Activated CD4-positive, alpha-beta memory T cell treated with anti-CD3 and anti-CD28 coated beads, Interleukin-2, amount 10 ng/mL, durations not matched to agents 7 days and 5 days (primary cell): Measurements from ENCODE around the gene CORO2B. TPM values are rescaled to one million over a fixed set of nuclear protein-coding genes. Genes with fewer than 3 reads are reported as not detected.
"Not testable (repeated sequence)": the region's sequence is repeated elsewhere in the genome, so short reads cannot be mapped to it uniquely, and the experiment has no call there.

Experiments
- CTCF ChIA-PET: fragments of 350-600 bp; sonication (Branson Sonifier 250); formaldehyde crosslinking; loops from one replicate; lab custom pipeline; 2021; ENCODE audit warnings: antibody characterized with exemption, inconsistent platforms; lab: Charles Lee
- POLR2A ChIA-PET: fragments of 350-600 bp; sonication (Branson Sonifier 250); formaldehyde crosslinking; loops from one replicate; lab custom pipeline; 2021; ENCODE audit warnings: antibody characterized with exemption; lab: Charles Lee
- DNase-seq: peaks from one replicate; pipeline ENCODE4 v3.0.0-alpha.2; 2020
- H3K27ac Mint-ChIP-seq: one replicate; pipeline ENCODE4 v1.8.0; 2021; ENCODE audit warnings: mild to moderate bottlenecking, mixed read lengths
- H3K27me3 Mint-ChIP-seq: one replicate; pipeline ENCODE4 v1.8.0; 2021; ENCODE audit warnings: mixed read lengths
- H3K36me3 Mint-ChIP-seq: one replicate; pipeline ENCODE4 v1.8.0; 2021; ENCODE audit warnings: low read depth, mixed read lengths
- H3K4me1 Mint-ChIP-seq: one replicate; pipeline ENCODE4 v1.8.0; 2021; ENCODE audit warnings: mixed read lengths
- H3K4me3 Mint-ChIP-seq: one replicate; pipeline ENCODE4 v1.8.0; 2021; ENCODE audit warnings: mild to moderate bottlenecking, mixed read lengths
- H3K9me3 Mint-ChIP-seq: one replicate; pipeline ENCODE4 v1.8.0; 2021; ENCODE audit warnings: mixed read lengths
- total RNA-seq, 2 experiments: library from RNA; stranded (reverse); gene quantifications; one replicate each; pipeline ENCODE4 v1.2.3, GENCODE V29; 2021

CORO2B gene
- total RNA-seq, 2 experiments from 2014 or later, result not detected

DNA sequence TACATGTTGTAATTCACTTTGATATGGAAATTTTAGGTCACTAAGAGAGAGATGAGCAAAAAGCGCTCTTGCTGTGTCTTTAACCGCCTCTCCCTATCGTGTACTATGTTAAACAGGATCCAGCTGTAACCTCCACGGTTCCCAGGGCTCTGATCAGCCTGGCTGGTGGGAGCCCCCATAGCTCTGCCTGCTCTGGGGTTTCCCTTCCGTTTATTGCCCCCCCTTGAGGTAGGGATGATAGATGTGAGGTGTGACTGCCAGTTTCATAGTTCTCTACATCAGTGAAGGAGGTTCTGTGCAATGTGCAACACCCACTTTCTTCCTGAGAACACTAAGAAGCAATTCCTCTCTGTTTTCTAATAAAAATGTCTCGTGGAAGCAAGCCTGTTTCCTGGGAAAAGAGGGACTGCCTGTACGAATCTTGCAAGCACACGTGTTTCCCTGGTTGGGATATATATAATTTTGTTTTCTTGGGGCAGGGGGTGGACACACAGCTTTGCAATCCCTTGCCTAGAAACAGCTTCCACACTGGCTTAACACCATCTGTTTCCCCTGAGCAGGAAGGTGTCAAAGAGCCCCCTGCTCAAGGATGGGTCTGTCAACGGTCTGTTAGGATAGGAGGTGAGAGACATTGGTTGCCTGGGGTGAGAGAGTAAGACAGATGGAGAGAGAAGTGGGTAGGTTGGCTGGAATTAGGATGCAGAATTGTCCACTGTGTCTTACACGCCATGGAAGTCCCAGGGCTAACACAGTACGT, 23.8 kb downstream of the CORO2B start:
- Mint-ChIP-seq H3K36me3 (no peaks in the 10 kb centered on the region), H3K4me3 (no peak overlapping the region), H3K9me3 (no peaks in the 10 kb centered on the region), H3K27ac (no peak overlapping the region), H3K27me3 (peaks cover 4% of the 10 kb centered on the region), H3K4me1 (no peaks in the 10 kb centered on the region)
- no peak for DNase-seq
- POLR2A ChIA-PET, result no interaction called here
- CTCF ChIA-PET, result no interaction called here

DNA sequence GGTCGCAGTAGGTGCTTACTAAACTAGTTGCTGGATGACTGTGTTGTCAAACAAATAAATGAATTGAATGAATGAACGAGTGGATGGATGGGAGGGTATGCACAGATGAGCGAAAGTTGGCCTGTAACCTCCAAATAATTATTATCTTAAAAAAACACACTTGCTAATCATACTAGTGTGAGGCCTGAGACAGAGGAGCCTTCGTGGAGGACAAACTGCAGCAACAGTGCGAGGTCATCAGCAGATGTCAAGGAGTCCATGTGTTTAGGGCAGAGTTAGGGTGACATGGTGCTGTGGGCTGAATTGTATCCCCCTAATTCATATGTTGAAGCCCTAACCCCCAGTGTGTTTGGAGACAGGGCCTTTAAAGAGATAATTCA, 24.4 kb downstream of the CORO2B start:
- peaks cover 4% of the 10 kb centered on the region for H3K27me3 Mint-ChIP-seq
- DNase-seq, result no peak
- H3K27ac Mint-ChIP-seq, result no peak overlapping the region
- no peak overlapping the region for H3K4me3 Mint-ChIP-seq
- no peaks in the 10 kb centered on the region for H3K36me3 Mint-ChIP-seq
- POLR2A ChIA-PET, result no interaction called here
- no peaks in the 10 kb centered on the region for H3K9me3 Mint-ChIP-seq
- CTCF ChIA-PET, result no interaction called here
- no peaks in the 10 kb centered on the region for H3K4me1 Mint-ChIP-seq

DNA sequence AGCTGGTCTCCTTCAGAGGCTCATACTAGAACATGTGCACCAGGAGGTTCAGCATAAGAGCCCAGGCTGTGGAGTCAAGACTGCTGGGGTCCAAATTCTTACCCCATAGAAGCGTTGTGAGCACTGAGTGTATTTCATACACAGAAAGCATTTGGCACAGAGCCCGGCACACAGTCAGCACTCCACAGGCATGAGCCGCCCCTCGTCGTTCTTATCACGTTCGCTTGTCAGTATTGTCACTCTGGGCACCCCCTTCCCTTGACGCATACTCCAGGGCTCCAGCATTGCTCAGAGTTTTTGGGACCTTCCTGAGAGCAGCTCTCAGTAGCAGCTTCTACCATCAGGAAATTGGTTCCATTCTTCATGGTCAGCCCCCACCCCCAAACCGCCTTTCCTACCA, 25.2 kb downstream of the CORO2B start:
- peaks cover 4% of the 10 kb centered on the region for H3K27me3 Mint-ChIP-seq
- DNase-seq, result no peak
- H3K4me1 Mint-ChIP-seq, result no peaks in the 10 kb centered on the region
- H3K27ac Mint-ChIP-seq, result no peak overlapping the region
- ChIA-PET CTCF (no interaction called here), POLR2A (no interaction called here)
- H3K4me3 Mint-ChIP-seq, result no peak overlapping the region
- H3K36me3 Mint-ChIP-seq, result no peaks in the 10 kb centered on the region
- H3K9me3 Mint-ChIP-seq, result no peaks in the 10 kb centered on the region

DNA sequence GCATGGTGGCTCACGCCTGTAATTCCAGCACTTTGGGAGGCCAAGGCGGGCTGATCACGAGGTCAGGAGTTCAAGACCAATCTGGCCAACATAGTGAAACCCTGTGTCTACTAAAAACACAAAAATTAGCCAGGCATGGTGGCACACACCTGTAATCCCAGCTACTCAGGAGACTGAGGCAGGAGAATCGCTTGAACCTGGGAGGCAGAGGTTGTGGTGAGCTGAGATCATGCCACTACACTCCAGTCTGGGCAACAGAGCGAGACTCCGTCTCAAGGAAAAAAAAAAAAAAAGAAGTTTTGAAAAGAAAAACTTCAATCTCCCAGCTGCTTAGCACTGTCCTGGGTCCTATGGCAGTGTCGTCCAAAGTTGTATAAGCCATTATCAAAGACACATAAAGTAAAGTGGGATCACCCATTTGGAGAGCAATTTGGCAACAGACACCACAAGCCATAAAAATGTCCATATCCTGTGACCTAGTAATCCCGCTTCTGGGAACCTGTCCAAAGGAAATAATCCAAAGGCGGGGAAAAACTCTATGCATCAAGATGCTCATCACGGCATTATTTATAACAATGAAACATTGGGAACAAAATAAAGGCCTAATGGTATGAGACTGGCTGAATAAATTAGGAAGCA, 26.2 kb downstream of the CORO2B start:
- H3K27ac Mint-ChIP-seq, H3K4me1 Mint-ChIP-seq, DNase-seq, POLR2A ChIA-PET, H3K27me3 Mint-ChIP-seq, H3K9me3 Mint-ChIP-seq, CTCF ChIA-PET, H3K4me3 Mint-ChIP-seq, H3K36me3 Mint-ChIP-seq: not testable (repeated sequence)

DNA sequence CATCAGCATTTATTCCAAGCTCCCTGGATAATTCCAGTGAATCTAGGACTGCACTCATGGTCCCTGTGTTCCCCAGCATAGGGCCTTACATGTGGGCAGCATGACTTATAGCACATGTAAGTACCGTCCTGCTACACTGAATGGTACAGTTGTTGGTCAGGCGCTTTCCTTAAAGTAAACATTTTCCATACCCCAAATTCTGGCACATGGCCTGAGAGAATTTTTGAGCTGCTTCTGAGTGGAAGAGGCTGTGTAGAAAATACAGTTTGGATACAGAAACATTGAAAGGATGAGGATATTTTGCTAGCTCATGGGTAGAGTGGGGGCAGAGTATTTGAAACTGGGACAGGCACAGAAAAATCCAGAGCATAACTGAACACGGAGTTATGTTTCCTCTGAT, 27.6 kb downstream of the CORO2B start:
- no peak overlapping the region for H3K27ac Mint-ChIP-seq
- no peak overlapping the region for H3K4me3 Mint-ChIP-seq
- no peaks in the 10 kb centered on the region for H3K9me3 Mint-ChIP-seq
- H3K27me3 Mint-ChIP-seq, result peaks cover 7% of the 10 kb centered on the region
- POLR2A ChIA-PET, result no interaction called here
- H3K36me3 Mint-ChIP-seq, result no peaks in the 10 kb centered on the region
- H3K4me1 Mint-ChIP-seq, result no peaks in the 10 kb centered on the region
- DNase-seq, result no peak
- CTCF ChIA-PET, result interaction anchor here (2.0 kb wide), 1 partner anchor 45 kb away, joined by 5 read pairs; no protein-coding TSS in a partner anchor

DNA sequence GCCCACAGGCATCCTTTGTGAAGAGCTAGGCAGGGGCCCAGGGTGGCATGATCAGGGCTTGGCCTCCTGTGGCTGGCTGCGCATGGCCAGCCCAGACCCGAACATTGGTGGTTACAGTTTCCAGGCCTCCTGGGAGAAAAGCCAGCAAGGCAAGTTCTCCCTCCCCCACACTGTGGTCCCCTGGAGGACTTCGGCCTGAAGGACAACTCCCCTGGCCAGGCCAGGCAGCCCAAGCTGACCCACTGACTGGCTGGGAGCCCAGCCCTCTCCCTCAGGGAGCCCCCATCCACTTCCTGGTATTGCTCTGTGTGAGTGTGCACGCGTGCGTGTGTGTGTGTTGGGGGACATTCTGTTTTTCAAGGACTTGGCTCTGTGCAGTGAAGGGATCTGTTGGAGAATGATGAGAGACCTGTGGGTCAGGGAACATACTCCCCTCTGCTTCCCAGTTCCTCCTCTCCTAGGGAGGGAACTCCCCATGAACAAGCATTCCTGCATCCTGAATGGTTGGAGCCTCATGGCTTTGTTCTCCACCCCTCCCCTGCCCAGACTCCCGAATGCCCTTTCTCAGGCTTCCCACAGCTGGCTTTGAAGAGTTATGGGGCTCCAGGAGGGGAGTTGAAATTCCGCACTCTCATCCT, 29.5 kb downstream of the CORO2B start:
- no peaks in the 10 kb centered on the region for H3K36me3 Mint-ChIP-seq
- no peaks in the 10 kb centered on the region for H3K9me3 Mint-ChIP-seq
- no peak overlapping the region for H3K4me3 Mint-ChIP-seq
- ChIA-PET CTCF (no interaction called here), POLR2A (no interaction called here)
- no peak overlapping the region for H3K27ac Mint-ChIP-seq
- H3K4me1 Mint-ChIP-seq, result no peaks in the 10 kb centered on the region
- DNase-seq, result no peak
- H3K27me3 Mint-ChIP-seq, result peaks cover 11% of the 10 kb centered on the region

DNA sequence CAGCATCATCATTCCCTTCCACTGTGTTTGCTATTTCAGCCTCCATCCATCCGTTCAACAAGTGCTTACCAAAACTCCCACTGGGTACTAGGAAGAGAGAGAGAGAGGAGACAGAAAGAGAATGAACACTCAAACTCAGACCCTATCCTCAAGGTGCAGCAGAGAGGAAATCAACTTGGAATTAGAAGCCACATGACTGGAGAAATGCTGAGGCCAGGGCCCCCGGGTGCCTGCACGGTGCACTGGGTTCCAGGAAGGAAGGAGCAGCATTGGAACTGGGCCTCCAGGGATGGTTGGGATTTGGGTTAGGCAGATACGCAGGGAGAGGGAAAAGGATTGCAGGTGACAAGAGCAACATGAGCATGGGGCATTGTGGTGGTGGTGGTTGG, 30.0 kb downstream of the CORO2B start:
- H3K36me3 Mint-ChIP-seq, result no peaks in the 10 kb centered on the region
- no peak for DNase-seq
- no peaks in the 10 kb centered on the region for H3K9me3 Mint-ChIP-seq
- POLR2A ChIA-PET, result no interaction called here
- H3K4me1 Mint-ChIP-seq, result no peaks in the 10 kb centered on the region
- CTCF ChIA-PET, result no interaction called here
- H3K27me3 Mint-ChIP-seq, result peaks cover 11% of the 10 kb centered on the region
- H3K27ac Mint-ChIP-seq, result no peak overlapping the region
- no peak overlapping the region for H3K4me3 Mint-ChIP-seq

DNA sequence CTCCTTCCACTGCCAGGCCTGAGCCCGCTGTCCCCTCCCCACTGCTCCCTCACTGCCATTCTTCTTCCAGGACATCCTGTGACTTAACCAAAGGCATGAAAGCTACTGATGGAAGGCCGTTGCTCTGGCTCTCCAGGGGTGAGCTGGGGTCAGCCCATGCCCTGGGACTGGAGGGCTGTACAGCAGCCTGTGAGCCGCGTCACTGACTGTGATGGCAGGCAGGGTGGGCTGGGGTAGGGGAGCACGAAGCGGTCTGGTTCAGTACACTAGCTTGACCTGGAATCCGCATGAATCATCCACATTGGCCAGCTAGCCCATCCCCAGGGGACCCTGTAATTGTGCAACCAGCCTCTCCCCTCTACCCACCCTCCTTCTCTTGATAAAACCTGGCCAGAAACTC, 30.8 kb downstream of the CORO2B start:
- Mint-ChIP-seq H3K27me3 (peaks cover 16% of the 10 kb centered on the region), H3K9me3 (no peaks in the 10 kb centered on the region), H3K4me3 (no peak overlapping the region)

DNA sequence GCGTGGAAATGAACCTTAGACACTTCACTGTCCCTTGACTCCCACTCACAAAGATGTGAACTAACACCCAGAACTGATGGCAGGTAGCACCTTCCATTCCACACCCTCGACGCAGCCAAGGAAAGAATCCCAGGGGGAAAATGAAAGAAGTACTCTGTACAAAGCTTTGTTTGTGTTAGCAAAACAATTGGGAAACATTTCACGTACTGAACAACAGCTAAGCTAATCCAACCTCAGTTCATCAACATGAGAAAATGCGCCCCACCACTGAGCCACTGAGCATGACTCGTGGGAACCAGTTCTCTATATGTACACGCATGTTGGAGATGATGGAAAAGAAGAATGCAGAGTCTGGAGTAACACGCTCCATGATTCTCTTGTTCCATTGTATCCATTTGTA, 32.0 kb downstream of the CORO2B start:
- CTCF ChIA-PET, result no interaction called here
- H3K4me3 Mint-ChIP-seq, result no peak overlapping the region

More for the DNA sequence above, 30.8 kb downstream of the CORO2B start:
- no peak for DNase-seq
- H3K36me3 Mint-ChIP-seq, result no peaks in the 10 kb centered on the region
- ChIA-PET CTCF (no interaction called here), POLR2A (no interaction called here)
- H3K4me1 Mint-ChIP-seq, result no peaks in the 10 kb centered on the region
- H3K27ac Mint-ChIP-seq, result no peak overlapping the region

DNA sequence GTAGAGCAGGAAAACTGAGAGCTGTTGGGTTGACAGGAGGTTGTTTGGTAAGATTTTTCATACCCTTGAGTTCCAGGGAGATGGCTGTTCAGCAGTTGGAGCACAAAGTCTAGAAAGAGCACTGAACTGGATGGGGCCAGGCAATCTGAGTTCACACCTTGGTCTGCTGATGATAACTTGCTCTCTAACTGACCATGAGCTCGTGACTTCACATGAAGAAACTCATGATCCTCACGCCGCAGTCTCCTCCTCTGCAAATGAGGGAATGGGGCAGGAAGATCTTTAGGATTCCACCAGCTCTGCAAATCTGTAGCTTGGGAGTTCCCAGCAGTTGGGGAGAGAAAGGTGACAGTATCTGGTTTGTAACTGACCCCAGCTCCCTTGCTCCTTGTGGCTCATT, 33.7 kb downstream of the CORO2B start:
- H3K27ac Mint-ChIP-seq, result no peak overlapping the region
- CTCF ChIA-PET, result interaction anchor here (1.3 kb wide), 1 partner anchor 53 kb away, joined by 3 read pairs; no protein-coding TSS in a partner anchor
- H3K9me3 Mint-ChIP-seq, result no peaks in the 10 kb centered on the region
- no peaks in the 10 kb centered on the region for H3K36me3 Mint-ChIP-seq
- H3K4me1 Mint-ChIP-seq, result no peaks in the 10 kb centered on the region
- no peak for DNase-seq
- POLR2A ChIA-PET, result no interaction called here
- H3K27me3 Mint-ChIP-seq, result peaks cover 16% of the 10 kb centered on the region
- H3K4me3 Mint-ChIP-seq, result no peak overlapping the region

More for the DNA sequence above, 32.0 kb downstream of the CORO2B start:
- H3K36me3 Mint-ChIP-seq, result no peaks in the 10 kb centered on the region
- peaks cover 16% of the 10 kb centered on the region for H3K27me3 Mint-ChIP-seq
- H3K4me1 Mint-ChIP-seq, result no peaks in the 10 kb centered on the region
- DNase-seq, result no peak
- no peak overlapping the region for H3K27ac Mint-ChIP-seq
- POLR2A ChIA-PET, result no interaction called here
- no peaks in the 10 kb centered on the region for H3K9me3 Mint-ChIP-seq

DNA sequence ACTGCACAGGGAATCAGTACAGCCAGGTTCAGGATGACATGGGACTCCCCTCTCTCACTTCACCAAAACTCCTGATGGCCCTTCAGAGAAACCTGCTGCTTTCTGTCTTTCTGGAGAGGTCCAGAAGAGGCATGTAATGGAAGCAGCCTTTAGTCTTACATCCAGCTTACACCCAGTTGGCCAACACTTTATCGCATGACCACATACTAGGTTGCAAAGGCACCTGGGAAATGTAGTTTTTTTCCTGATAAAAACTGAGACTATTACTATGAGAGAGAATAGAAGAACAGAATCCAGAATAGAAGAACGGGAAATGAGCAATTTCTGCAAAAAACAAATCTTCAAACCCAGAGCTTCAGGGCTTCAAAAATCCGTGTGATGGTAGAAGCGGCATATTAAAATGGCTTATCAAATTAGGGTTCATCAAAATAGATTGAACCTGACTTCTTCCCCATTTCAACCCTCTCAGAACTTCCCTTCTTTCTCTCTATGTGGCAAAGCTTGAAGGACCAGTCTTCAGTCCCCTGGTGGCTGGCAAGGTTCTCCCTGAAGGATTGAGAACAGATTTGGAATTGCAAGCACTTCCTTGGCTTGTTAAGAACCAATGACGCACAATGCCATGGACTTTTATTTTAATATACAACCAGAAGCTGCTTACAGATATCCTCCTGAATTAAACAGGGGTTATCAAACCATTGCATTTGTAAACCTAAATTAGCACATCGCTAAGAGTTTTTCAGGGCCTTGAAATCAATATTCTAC, 34.4 kb downstream of the CORO2B start:
- no peaks in the 10 kb centered on the region for H3K9me3 Mint-ChIP-seq
- DNase-seq, result no peak
- H3K27ac Mint-ChIP-seq, result no peak overlapping the region
- CTCF ChIA-PET, result interaction anchor here (1.3 kb wide), 1 partner anchor 53 kb away, joined by 3 read pairs; no protein-coding TSS in a partner anchor
- H3K4me1 Mint-ChIP-seq, result no peaks in the 10 kb centered on the region
- peaks cover 18% of the 10 kb centered on the region for H3K27me3 Mint-ChIP-seq
- H3K4me3 Mint-ChIP-seq, result no peak overlapping the region
- POLR2A ChIA-PET, result no interaction called here
- H3K36me3 Mint-ChIP-seq, result no peaks in the 10 kb centered on the region

DNA sequence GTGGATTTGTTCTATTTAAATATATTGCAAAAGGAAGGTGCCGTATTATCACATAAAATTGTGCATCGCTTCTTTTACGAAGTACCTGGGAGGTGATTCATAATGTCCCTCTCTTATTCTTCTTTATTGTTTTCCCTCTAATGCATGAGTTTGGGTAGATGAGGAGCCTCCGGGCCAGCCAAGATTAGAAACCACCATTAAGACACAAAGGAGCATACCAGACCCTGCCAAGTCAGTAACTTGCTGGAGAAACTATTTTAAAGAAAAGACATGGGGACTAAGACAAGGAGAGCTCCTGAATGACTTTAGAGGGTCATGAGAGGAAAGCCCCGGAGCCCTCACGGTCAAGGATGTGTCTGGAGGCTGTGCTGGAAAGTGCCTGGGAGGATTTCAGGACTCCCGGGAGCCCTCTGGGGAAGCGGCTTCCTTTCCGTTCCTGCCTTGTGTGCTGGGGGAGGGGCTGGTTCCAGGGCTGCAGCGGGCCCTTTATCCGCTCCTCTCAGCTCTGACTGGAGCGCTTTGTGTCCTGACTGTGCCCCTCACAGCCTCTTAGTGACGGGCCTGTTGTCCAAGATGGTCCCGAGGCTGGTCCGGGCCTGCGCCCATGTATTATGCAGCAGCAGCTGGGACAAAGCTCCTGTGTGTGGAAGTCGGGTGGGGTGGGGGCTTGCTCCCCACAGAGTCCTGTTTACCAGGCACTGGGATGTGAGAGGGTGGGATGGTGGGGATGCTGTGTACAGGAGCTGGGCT, 35.7 kb downstream of the CORO2B start:
- Mint-ChIP-seq H3K4me3 (no peak overlapping the region), H3K27ac (no peak overlapping the region), H3K4me1 (no peaks in the 10 kb centered on the region), H3K9me3 (no peaks in the 10 kb centered on the region), H3K36me3 (no peaks in the 10 kb centered on the region), H3K27me3 (peaks cover 20% of the 10 kb centered on the region)
- ChIA-PET POLR2A (no interaction called here), CTCF (interaction anchor here (0.7 kb wide), 1 partner anchor 36 kb away, joined by 3 read pairs; no protein-coding TSS in a partner anchor)
- no peak for DNase-seq
